GM12878 (cell line): Measurements from ENCODE around the gene UBAC2.

ENCODE experiments used
- ATF3 ChIP-seq: IDR thresholded peaks from 2 replicates; pipeline ENCODE4 v1.6.1; 2011; ENCODE audit warnings: low read depth, mild to moderate bottlenecking, low read length, moderate library complexity, borderline replicate concordance; ENCODE audit errors: extremely low read depth
- ATF7 ChIP-seq: fragments of 450-650 bp; IDR thresholded peaks from 2 replicates; pipeline ENCODE4 v1.6.1; 2016; ENCODE audit warnings: low read depth, mild to moderate bottlenecking
- CTCF ChIP-seq, 3 experiments: IDR thresholded peaks in 2 of 3; conservative IDR thresholded peaks in 1 of 3; 2 replicates each; pipeline ENCODE4 v1.5.1; 2011; ENCODE audit warnings: low read depth in 3 of 3, low read length in 3 of 3, mild to moderate bottlenecking in 3 of 3, control low read depth in 2 of 3, moderate library complexity in 2 of 3, inconsistent platforms in 1 of 3, mixed read lengths in 1 of 3; ENCODE audit not compliant: control insufficient read depth in 2 of 3, insufficient read depth in 1 of 3; ENCODE audit errors: extremely low read depth in 1 of 3
- EP300 ChIP-seq, 2 experiments: fragments of 150-350 bp in 1 of 2; IDR thresholded peaks; 2 replicates each; pipeline ENCODE4 v1.6.1; 2011 to 2012; ENCODE audit warnings: low read depth in 2 of 2, low read length in 2 of 2, borderline replicate concordance in 1 of 2, improper control_type of control experiment in 1 of 2, inconsistent platforms in 1 of 2; ENCODE audit not compliant: control insufficient read depth in 1 of 2
- EZH2 ChIP-seq: IDR thresholded peaks from 2 replicates; pipeline ENCODE4 v1.6.1; 2012; ENCODE audit warnings: low read depth, mild to moderate bottlenecking, control low read depth, inconsistent platforms, low read length, borderline replicate concordance; ENCODE audit not compliant: control insufficient read depth
- FOS ChIP-seq: IDR thresholded peaks from 3 replicates; pipeline ENCODE4 v1.6.1; 2011; ENCODE audit warnings: borderline replicate concordance; ENCODE audit not compliant: insufficient read length; ENCODE audit errors: extremely low read depth
- RCOR1 ChIP-seq: conservative IDR thresholded peaks from 2 replicates; pipeline ENCODE4 v1.6.1; 2012; ENCODE audit warnings: low read depth, low read length, improper control_type of control experiment
- REST ChIP-seq: IDR thresholded peaks from 2 replicates; pipeline ENCODE4 v1.6.1; 2012; ENCODE audit warnings: mild to moderate bottlenecking, low read depth, low read length
- TAF1 ChIP-seq: IDR thresholded peaks from 2 replicates; pipeline ENCODE4 v1.6.1; 2011; ENCODE audit warnings: mild to moderate bottlenecking, low read depth, low read length, borderline replicate concordance

GRCh38 chr13:99399623-99399974 is 198.9 kb downstream of the UBAC2 start:
- TF ChIP-seq REST (no peak), FOS (no peak), CTCF (IDR thresholded peaks at IDR 0.05 in 2 of 3, conservative IDR thresholded peaks at IDR 0.05 in 1 of 3; ENCODE audit: control insufficient read depth in 2 of 3, extremely low read depth in 1 of 3, insufficient read depth in 1 of 3, low read depth in 3 of 3, low read length in 3 of 3) (no peak), TAF1 (no peak), RCOR1 (no peak), ATF7 (no peak), EZH2 (no peak), EP300 (IDR thresholded peaks at IDR 0.05; ENCODE audit: borderline replicate concordance in 1 of 2, control insufficient read depth in 1 of 2, low read depth in 2 of 2, low read length in 2 of 2) (no peak), ATF3 (no peak)
